ENCODE measurements around the gene MAP3K19. TPM values are rescaled to one million over a fixed set of nuclear protein-coding genes. Genes with fewer than 3 reads are reported as not detected.

MAP3K19 gene
- total RNA-seq, 1 experiment from 2014 or later = not detected

DNA sequence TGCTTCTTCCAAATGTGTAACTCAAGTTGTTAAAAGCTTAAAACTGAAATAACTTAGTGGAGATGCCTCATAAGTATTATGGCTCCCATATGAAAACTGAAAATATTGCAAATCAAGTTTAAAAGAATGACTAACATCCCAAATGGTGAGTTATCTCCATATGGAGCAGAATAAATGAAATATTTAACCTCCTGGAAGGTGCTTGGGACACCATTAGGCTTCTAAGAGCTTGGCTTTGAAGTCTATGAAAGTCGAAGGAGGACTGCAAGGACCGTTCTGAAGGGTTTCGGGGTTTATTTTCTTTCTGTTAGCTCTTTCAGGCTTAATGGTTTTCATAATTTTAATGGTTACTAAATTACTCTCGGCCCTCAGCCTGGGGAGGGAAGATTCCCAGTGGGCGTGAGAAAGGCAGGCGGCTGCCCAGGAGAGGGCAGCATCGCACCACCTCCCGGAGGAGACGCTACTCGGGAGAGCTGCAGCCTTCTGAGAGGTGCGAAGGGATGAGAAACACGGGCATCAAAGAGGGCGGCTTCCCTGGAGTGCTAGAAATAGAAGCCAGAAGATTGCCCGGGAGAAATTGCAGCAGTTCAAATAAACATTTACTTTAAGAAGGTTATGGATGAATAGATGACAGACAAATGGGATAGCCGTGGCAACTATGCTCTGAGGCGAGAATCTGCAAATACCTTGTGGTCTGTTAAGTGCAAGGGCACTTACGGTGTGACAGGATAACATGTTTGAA is 43.1 kb downstream of the MAP3K19 start:
- BruUV-seq (replicated peaks) = no TSS peak

DNA sequence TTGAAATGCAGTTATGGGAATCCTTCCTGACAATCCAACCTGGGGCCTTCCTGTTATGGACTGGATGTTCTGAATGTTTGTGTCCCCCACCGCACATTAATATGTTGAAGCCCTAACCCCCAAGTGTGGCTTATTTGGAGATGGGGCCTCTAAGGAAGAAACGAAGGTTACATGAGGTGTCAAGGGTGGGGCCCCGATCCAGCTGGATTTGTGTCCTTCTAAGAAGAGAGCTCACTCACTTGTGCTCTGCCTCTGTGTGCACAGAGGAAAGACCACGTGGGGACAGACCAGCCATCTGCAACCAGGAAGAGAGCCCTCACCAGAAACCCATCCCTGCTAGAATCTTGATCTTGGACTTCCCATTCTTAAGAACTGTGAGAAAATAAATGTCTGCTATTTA is 44.4 kb downstream of the MAP3K19 start:
- H3K9me2 ChIP-seq (replicated peaks; ENCODE audit: low read length) = no peaks in the 10 kb centered on the region
- no peak for ATAC-seq
- H3K79me2 ChIP-seq (ENCODE audit: low read length) = no peaks in the 10 kb centered on the region
- no peak overlapping the region for H3K4me3 ChIP-seq (ENCODE audit: low read length)
- DNase-seq = no peak
- no peak overlapping the region for H2AFZ ChIP-seq (ENCODE audit: low read length)
- H3F3A ChIP-seq (ENCODE audit: low read length, unreplicated experiment) = no peaks in the 10 kb centered on the region
- H4K20me1 ChIP-seq (ENCODE audit: low read length) = no peaks in the 10 kb centered on the region
- CTCF ChIA-PET = no interaction called here
- intact Hi-C loops (cut with micrococcal nuclease) = loop anchor here (5.0 to 10.0 kb wide), 4 partner anchors 119 to 592 kb away; no protein-coding TSS in a partner anchor
- TF ChIP-seq, protein P1, sequence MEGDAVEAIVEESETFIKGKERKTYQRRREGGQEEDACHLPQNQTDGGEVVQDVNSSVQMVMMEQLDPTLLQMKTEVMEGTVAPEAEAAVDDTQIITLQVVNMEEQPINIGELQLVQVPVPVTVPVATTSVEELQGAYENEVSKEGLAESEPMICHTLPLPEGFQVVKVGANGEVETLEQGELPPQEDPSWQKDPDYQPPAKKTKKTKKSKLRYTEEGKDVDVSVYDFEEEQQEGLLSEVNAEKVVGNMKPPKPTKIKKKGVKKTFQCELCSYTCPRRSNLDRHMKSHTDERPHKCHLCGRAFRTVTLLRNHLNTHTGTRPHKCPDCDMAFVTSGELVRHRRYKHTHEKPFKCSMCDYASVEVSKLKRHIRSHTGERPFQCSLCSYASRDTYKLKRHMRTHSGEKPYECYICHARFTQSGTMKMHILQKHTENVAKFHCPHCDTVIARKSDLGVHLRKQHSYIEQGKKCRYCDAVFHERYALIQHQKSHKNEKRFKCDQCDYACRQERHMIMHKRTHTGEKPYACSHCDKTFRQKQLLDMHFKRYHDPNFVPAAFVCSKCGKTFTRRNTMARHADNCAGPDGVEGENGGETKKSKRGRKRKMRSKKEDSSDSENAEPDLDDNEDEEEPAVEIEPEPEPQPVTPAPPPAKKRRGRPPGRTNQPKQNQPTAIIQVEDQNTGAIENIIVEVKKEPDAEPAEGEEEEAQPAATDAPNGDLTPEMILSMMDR (conservative IDR thresholded peaks at IDR 0.05; ENCODE audit: low read depth, low read length) = no peak
- TF ChIP-seq EZH2phosphoT487 (IDR thresholded peaks at IDR 0.05; ENCODE audit: borderline replicate concordance, low read length) (no peak), EZH2 (IDR thresholded peaks at IDR 0.05; ENCODE audit: low read length, unreplicated experiment) (no peak)
- H3K27me3 ChIP-seq (ENCODE audit: low read length) = no peaks in the 10 kb centered on the region
- no peak overlapping the region for H3K4me2 ChIP-seq (ENCODE audit: low read length)
- no peak overlapping the region for H3K27ac ChIP-seq (ENCODE audit: low read length)
- no peaks in the 10 kb centered on the region for H3K9me3 ChIP-seq (ENCODE audit: low read length)
- no peak overlapping the region for H3K9ac ChIP-seq (ENCODE audit: low read length)
- H3K36me3 ChIP-seq (ENCODE audit: low read depth, low read length) = no peaks in the 10 kb centered on the region
- POLR2A ChIA-PET (ENCODE audit: unreplicated experiment) = interaction anchor here (0.6 kb wide), 1 partner anchor 54 kb away, joined by 6 read pairs; no protein-coding TSS in a partner anchor
- no TSS peak for BruUV-seq (replicated peaks)
- H3K4me1 ChIP-seq (ENCODE audit: insufficient read depth, low read length) = no peaks in the 10 kb centered on the region

More for the DNA sequence above, 43.1 kb downstream of the MAP3K19 start:
- no peak overlapping the region for H3K9ac ChIP-seq (ENCODE audit: low read length)
- H3K27me3 ChIP-seq (ENCODE audit: low read length) = no peaks in the 10 kb centered on the region
- no peak overlapping the region for H3K27ac ChIP-seq (ENCODE audit: low read length)
- H3K4me1 ChIP-seq (ENCODE audit: insufficient read depth, low read length) = no peaks in the 10 kb centered on the region
- H3K9me3 ChIP-seq (ENCODE audit: low read length) = no peaks in the 10 kb centered on the region
- no peaks in the 10 kb centered on the region for H3K79me2 ChIP-seq (ENCODE audit: low read length)
- ChIA-PET POLR2A (ENCODE audit: unreplicated experiment) (no interaction called here), CTCF (interaction anchor here (0.5 to 0.9 kb wide), 4 partner anchors 15 to 705 kb away, joined by 3 read pairs; no protein-coding TSS in a partner anchor)
- no peak for TF ChIP-seq EZH2 (IDR thresholded peaks at IDR 0.05; ENCODE audit: low read length, unreplicated experiment)
- TF ChIP-seq, protein P1 (conservative IDR thresholded peaks at IDR 0.05; ENCODE audit: low read depth, low read length) = peak; percentile 95
- no peak for TF ChIP-seq EZH2phosphoT487 (IDR thresholded peaks at IDR 0.05; ENCODE audit: borderline replicate concordance, low read length)
- H2AFZ ChIP-seq (ENCODE audit: low read length) = peak overlapping the region; percentile 69
- H3K9me2 ChIP-seq (replicated peaks; ENCODE audit: low read length) = no peaks in the 10 kb centered on the region
- peak; percentile 100 for ATAC-seq
- H3F3A ChIP-seq (ENCODE audit: low read length, unreplicated experiment) = no peaks in the 10 kb centered on the region
- H4K20me1 ChIP-seq (ENCODE audit: low read length) = no peaks in the 10 kb centered on the region
- peak; percentile 84 for DNase-seq
- intact Hi-C loops (cut with micrococcal nuclease) = loop anchor here (1.0 to 10.0 kb wide), 6 partner anchors 118 to 707 kb away; no protein-coding TSS in a partner anchor
- no peaks in the 10 kb centered on the region for H3K36me3 ChIP-seq (ENCODE audit: low read depth, low read length)
- H3K4me3 ChIP-seq (ENCODE audit: low read length) = no peak overlapping the region
- peak overlapping the region; percentile 42 for H3K4me2 ChIP-seq (ENCODE audit: low read length)

DNA sequence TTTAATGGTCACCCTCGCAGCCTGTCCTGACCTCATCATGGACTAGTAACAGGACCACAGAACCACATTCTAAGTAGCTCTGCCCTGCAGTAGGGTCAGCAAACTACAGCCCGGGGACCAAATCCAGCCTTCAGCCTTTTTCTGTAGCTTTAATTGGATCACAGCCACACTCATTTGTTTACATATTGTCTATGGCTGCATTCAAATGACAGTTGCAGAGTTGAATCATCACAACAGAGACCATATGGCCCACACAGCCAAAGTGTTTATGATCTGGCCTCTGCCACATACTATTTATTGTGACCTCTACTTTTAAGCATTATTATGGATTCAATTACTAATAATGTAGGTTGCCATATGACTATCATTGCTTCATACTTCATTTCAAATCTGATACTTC is 47.7 kb downstream of the MAP3K19 start:
- ChIA-PET POLR2A (ENCODE audit: unreplicated experiment) (no interaction called here), CTCF (no interaction called here)
- H3K27me3 ChIP-seq (ENCODE audit: low read length) = no peaks in the 10 kb centered on the region
- intact Hi-C loops (cut with micrococcal nuclease) = no loop called here
- no peaks in the 10 kb centered on the region for H3K9me3 ChIP-seq (ENCODE audit: low read length)
- no peak overlapping the region for H3K4me3 ChIP-seq (ENCODE audit: low read length)
- no peaks in the 10 kb centered on the region for H3K4me1 ChIP-seq (ENCODE audit: insufficient read depth, low read length)
- no peak overlapping the region for H3K9ac ChIP-seq (ENCODE audit: low read length)
- no peak for TF ChIP-seq EZH2phosphoT487 (IDR thresholded peaks at IDR 0.05; ENCODE audit: borderline replicate concordance, low read length)
- no peaks in the 10 kb centered on the region for H3K36me3 ChIP-seq (ENCODE audit: low read depth, low read length)
- no peak for DNase-seq
- H3F3A ChIP-seq (ENCODE audit: low read length, unreplicated experiment) = no peaks in the 10 kb centered on the region
- no peak overlapping the region for H3K27ac ChIP-seq (ENCODE audit: low read length)
- no peak overlapping the region for H3K4me2 ChIP-seq (ENCODE audit: low read length)
- ATAC-seq = no peak
- H3K9me2 ChIP-seq (replicated peaks; ENCODE audit: low read length) = no peaks in the 10 kb centered on the region
- H2AFZ ChIP-seq (ENCODE audit: low read length) = no peak overlapping the region
- no peaks in the 10 kb centered on the region for H4K20me1 ChIP-seq (ENCODE audit: low read length)
- H3K79me2 ChIP-seq (ENCODE audit: low read length) = no peaks in the 10 kb centered on the region
- no TSS peak for BruUV-seq (replicated peaks)
